ENCODE results near the gene LCE1C.

Gene LCE1C

DNA sequence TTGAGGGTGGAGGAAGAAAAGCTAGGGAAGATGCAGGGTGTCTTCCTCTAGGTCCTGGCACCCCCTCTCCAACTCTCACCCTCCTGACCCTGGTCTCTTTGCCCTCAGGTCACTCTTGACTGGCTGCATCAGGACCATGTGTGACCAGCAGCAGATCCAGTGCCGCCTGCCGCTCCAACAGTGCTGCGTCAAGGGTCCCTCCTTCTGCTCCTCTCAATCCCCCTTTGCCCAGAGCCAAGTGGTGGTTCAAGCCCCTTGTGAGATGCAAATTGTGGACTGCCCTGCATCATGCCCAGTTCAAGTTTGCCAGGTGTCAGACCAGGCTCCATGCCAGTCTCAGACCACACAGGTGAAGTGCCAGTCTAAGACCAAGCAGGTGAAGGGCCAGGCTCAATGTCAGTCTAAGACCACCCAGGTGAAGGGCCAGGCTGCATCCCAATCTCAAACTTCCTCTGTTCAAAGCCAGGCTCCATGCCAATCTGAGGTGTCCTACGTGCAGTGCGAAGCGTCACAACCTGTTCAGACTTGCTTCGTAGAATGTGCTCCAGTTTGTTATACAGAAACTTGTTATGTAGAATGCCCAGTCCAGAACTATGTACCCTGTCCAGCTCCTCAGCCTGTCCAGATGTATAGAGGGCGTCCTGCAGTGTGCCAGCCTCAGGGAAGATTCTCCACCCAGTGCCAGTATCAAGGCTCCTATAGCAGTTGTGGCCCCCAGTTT lies 46.8 kb downstream of the LCE1C start:
- DNase-seq (ENCODE audit: low spot score): no peak

- no peak for DNase-seq (ENCODE audit: low spot score)
Observed at GRCh38 chr1:152758636-152759035, 47.8 kb downstream of the LCE1C start.

DNA sequence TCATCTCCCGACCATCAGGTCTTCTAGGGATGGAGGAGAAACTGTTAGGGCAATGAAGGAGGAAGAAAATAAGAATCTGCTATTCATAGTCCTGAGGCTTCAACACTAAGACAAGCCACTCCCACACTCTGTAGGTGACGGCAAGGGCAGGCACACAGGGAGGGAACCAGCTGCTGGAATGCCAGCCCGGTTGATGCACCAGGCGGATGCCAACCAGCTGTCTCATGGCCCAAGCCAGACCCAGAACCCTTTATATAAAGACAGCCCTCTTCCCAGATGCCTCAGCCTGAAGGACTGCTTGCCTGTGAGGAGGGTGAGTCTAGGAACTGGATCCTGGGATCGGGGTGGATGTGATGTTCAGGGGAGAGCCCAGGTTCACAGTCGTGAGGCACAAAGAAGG lies 48.7 kb downstream of the LCE1C start, which contains the start of gene KPRP:
KPRP (plus strand) TSS at position 279 of the 400 bp plus-strand sequence. CDS start 1,564 bp downstream, outside the sequence.
- DNase-seq (ENCODE audit: low spot score): no peak

- no peak for DNase-seq (ENCODE audit: low spot score)
Observed at GRCh38 chr1:152756872-152757271, 49.6 kb downstream of the LCE1C start.
